Heart right ventricle (tissue), 16 donors: Measurements from ENCODE around the gene TMEM40. TPM values are rescaled to one million over a fixed set of nuclear protein-coding genes. Genes with fewer than 3 reads are reported as not detected.

ENCODE experiments used
- ATAC-seq, 8 donors: fragments of 200-7000 bp; cut with Tn5 transposase; one replicate each; pipeline ENCODE4 v1.9.1; 2020; ENCODE audit warnings: mild to moderate bottlenecking in 8 of 8, moderate library complexity in 8 of 8, moderate number of reproducible peaks in 1 of 8
- DNase-seq, 2 donors: peaks; one replicate each; pipeline ENCODE4 v3.0.0-alpha.2; 2020
- H3K27ac ChIP-seq, 10 donors: fragments of 200-600 bp; sonication (generic) in 2 of 10; one replicate each; pipeline versions ENCODE4 v1.5.0 to v1.8.0; 2020 to 2022; ENCODE audit warnings: mild to moderate bottlenecking in 3 of 10
- H3K27me3 ChIP-seq, 7 donors: fragments of 200-600 bp; one replicate each; pipeline ENCODE4 v1.8.0; 2021 to 2022; ENCODE audit warnings: mild to moderate bottlenecking in 2 of 7
- H3K36me3 ChIP-seq, 9 donors: fragments of 200-600 bp; sonication (generic) in 1 of 9; one replicate each; pipeline versions ENCODE4 v1.5.0 to v1.8.0; 2020 to 2022; ENCODE audit warnings: mild to moderate bottlenecking in 2 of 9
- H3K4me1 ChIP-seq, 9 donors: fragments of 200-600 bp; sonication (generic) in 1 of 9; one replicate each; pipeline versions ENCODE4 v1.5.0 to v1.8.0; 2020 to 2022; ENCODE audit warnings: mild to moderate bottlenecking in 4 of 9
- H3K4me3 ChIP-seq, 10 donors: fragments of 200-600 bp; sonication (generic) in 2 of 10; one replicate each; pipeline versions ENCODE4 v1.5.0 to v1.8.0; 2020 to 2022; ENCODE audit warnings: mild to moderate bottlenecking in 7 of 10, moderate library complexity in 2 of 10
- H3K9me3 ChIP-seq, 11 donors: fragments of 200-600 bp in 10 of 11; sonication (generic) in 2 of 11; one replicate each; pipeline versions ENCODE4 v1.5.0 to v1.8.0; 2013 to 2022; ENCODE audit warnings: mild to moderate bottlenecking in 2 of 11, control low read depth in 1 of 11, moderate library complexity in 1 of 11
- WGBS, 2 donors: extraction: QIAGEN DNeasy Blood & Tissue Kit; methylation state at CpG; one replicate each; pipeline ENCODE4 v1.1.7; 2013; ENCODE audit warnings: inconsistent platforms in 1 of 2; 5-methylcytosine and 5-hydroxymethylcytosine counted together
- intact Hi-C, 10 donors: fragments of 100-400 bp; cut with DNase I; formaldehyde crosslinking; loops; one replicate each; pipeline versions ENCODE4 v1.11.1 to v1.14.2; 2022
- polyA plus RNA-seq, 2 donors: library from polyadenylated mRNA; stranded (reverse); fragments of 200-250 nt; gene quantifications; one replicate each; pipeline ENCODE4 v1.2.3, GENCODE V29; 2013
- total RNA-seq, 10 donors: library from RNA; stranded (reverse); fragmentation: NEBNext Ultra II Directional in 3 of 10; extraction: Animal tissue kit (Norgen Biotek cat#: 25700) in 3 of 10; gene quantifications; one replicate each; pipeline versions ENCODE4 v1.2.1 to v1.2.4, GENCODE V29; 2021 to 2023
- TF ChIP-seq, protein P1 (sequence below), 9 donors: fragments of 200-600 bp; sonication (generic) in 2 of 9; IDR thresholded peaks; one replicate each; pipeline versions ENCODE4 v1.5.0 to v1.8.0; 2021 to 2022; ENCODE audit warnings: antibody characterized with exemption in 9 of 9, mild to moderate bottlenecking in 5 of 9, moderate library complexity in 1 of 9
- donor health status: Arrhythmogenic right ventricular cardiomyopathy.
- donor health status: ischemic (EF 13 %, LVEDD 7.1; RV severe dilation, severe dysfunction).
- donor health status: healthy with polysubstance abuse.
- donor health status: DM: no; HTN: yes; CAD: no.
- donor health status: DM: no; HTN: no; CAD: no.
- donor health status: ischemic (EF 25% LVEDD 6.9; RV normal size, moderate dysfunction).
- donor health status: ischemic (EF 25% LVEDD 5.7; RV mildly dilated, moderate dysfunction).
- donor health status: healthy.
- donor health status: DM: yes; HTN: yes; CAD: no.
- donor health status: Ischemic cardiomyopathy.
- donor health status: ischemic (EF 35%, LVEDD 5.7; RV mildly dilated, moderate dysfunction).
- donor health status: nonischemic (EF 11% LVEDD 7.7; RV severe dilation, severe dysfunction).
- donor health status: DM: yes; HTN: yes; CAD: no.
- donor health status: PGD.
- donor health status: ischemic (EF 29% LVEDD 5.4; RV normal size, mild dysfunction).
- donor health status: nonischemic (EF 23%, LVEDD 6.1; RV moderate dilation, normal function).

TMEM40 gene
- total and polyA plus RNA-seq, 12 donors: 0.68 to 10.1 (median 2.3) TPM

DNA sequence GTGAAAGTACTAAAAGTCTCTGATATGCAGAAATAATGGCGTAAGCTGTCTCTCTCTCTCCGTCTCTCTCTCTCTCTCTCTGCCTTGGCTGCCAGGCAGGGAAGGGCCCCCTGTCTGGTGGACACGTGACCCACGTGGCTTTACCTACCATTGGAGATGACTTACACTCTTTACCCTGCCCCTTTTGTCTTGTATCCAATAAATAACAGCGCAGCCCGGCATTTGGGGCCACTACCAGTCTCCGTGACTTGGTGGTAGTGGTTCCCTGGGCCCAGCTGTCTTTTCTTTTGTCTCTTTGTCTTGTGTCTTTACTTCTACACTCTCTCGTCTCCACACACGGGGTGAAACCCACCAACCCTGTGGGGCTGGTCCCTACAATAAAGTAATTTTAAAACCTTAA is 12.2 kb upstream of the TMEM40 start:
- Histone ChIP-seq H3K4me1 (peaks cover 0 to 16% (median 3%) of the 10 kb centered on the region in 9 donors), H3K4me3 (no peak overlapping the region), H3K27ac (no peak overlapping the region), H3K9me3 (no peaks in the 10 kb centered on the region), H3K36me3 (no peaks in the 10 kb centered on the region), H3K27me3 (peaks cover 0 to 4% (median 0%) of the 10 kb centered on the region in 7 donors)
- TF ChIP-seq, protein P1, sequence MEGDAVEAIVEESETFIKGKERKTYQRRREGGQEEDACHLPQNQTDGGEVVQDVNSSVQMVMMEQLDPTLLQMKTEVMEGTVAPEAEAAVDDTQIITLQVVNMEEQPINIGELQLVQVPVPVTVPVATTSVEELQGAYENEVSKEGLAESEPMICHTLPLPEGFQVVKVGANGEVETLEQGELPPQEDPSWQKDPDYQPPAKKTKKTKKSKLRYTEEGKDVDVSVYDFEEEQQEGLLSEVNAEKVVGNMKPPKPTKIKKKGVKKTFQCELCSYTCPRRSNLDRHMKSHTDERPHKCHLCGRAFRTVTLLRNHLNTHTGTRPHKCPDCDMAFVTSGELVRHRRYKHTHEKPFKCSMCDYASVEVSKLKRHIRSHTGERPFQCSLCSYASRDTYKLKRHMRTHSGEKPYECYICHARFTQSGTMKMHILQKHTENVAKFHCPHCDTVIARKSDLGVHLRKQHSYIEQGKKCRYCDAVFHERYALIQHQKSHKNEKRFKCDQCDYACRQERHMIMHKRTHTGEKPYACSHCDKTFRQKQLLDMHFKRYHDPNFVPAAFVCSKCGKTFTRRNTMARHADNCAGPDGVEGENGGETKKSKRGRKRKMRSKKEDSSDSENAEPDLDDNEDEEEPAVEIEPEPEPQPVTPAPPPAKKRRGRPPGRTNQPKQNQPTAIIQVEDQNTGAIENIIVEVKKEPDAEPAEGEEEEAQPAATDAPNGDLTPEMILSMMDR (IDR thresholded peaks at IDR 0.05): no peak
- ATAC-seq (no peak), DNase-seq (no peak)
- intact Hi-C loops: no loop called here
- 91 to 96% methylated on average over 9 of the region's 9 CpGs for WGBS, 2 donors

DNA sequence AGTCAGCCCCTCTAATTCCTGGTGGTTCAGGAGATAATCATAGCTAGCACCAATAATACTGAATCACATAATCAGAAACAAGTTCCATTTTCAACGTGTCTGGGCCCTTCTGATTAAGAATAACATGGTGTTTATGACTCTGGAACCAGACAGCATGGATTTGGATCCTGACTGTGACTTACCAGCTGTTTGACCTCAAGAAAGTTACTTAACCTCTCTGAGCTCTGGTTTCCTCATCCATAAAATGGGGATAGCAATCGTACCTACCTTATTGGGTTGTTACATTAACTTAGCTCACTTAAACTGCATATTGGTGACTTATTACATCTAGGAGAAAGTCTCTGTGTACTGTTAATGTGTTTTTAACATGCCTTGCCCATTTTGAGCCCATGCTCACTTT is 10.7 kb upstream of the TMEM40 start:
- ATAC-seq (no peak), DNase-seq (no peak)
- Histone ChIP-seq H3K4me3 (no peak overlapping the region), H3K9me3 (no peaks in the 10 kb centered on the region), H3K27ac (no peak overlapping the region), H3K36me3 (no peaks in the 10 kb centered on the region), H3K4me1 (peaks cover 0 to 16% (median 3%) of the 10 kb centered on the region in 9 donors), H3K27me3 (peaks cover 0 to 4% (median 0%) of the 10 kb centered on the region in 7 donors)
- TF ChIP-seq, protein P1 (IDR thresholded peaks at IDR 0.05): no peak
- intact Hi-C loops: no loop called here
- 76 to 84% methylated on average over 2 of the region's 2 CpGs for WGBS, 2 donors

DNA sequence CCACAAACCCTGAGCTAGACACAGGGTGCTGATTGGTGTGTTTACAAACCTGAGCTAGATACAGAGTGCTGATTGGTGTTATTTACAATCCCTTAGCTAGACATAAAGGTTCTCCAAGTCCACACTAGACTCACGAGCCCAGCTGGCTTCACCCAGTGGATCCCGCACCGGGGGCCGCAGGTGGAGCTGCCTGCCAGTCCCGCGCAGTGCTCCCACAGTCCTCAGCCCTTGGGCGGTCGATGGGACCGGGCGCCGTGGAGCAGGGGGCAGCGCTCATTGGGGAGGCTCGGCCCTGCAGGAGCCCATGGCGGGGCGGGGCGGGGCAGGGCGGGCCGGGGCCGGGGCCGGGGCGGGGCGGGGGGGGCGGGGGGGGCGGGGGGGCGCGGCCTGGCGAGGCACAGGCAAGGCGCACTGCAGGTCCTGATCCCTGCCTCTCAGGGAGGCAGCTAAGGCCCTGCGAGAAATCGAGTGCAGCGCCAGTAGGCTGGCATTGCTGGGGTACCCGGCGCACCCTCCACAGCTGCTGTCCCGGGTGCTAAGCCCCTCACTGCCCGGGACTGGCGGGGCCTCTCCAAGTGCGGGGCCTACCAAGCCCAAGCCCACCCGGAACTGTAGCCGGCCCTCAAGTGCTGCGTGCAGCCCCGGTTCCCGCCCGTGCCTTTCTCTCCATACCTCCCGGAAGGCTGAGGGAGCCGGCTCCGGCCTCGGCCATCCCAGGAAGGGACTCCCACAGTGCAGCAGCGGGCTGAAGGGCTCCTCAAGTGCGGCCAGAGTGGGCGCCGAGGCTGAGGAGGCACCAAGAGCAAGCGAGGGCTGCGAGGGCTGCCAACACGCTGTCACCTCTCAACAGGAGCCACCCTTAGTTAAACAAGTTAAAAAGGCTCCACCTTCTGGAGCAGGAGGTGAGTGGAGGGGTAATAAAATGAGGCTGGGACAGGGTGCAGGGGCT is 9.8 kb upstream of the TMEM40 start:
- DNase-seq (no peak), ATAC-seq (peak in 2 of 8 donors; percentile 33 to 41)
- 82 to 86% methylated on average over 39 to 54 of the region's 54 CpGs for WGBS, 2 donors
- H3K36me3 ChIP-seq: no peaks in the 10 kb centered on the region
- no peaks in the 10 kb centered on the region for H3K9me3 ChIP-seq
- no peaks in the 10 kb centered on the region for H3K27me3 ChIP-seq
- no peak overlapping the region for H3K4me3 ChIP-seq
- intact Hi-C loops: no loop called here
- TF ChIP-seq, protein P1 (IDR thresholded peaks at IDR 0.05): no peak
- H3K27ac ChIP-seq: no peak overlapping the region
- H3K4me1 ChIP-seq: peaks cover 0 to 16% (median 3%) of the 10 kb centered on the region in 9 donors

DNA sequence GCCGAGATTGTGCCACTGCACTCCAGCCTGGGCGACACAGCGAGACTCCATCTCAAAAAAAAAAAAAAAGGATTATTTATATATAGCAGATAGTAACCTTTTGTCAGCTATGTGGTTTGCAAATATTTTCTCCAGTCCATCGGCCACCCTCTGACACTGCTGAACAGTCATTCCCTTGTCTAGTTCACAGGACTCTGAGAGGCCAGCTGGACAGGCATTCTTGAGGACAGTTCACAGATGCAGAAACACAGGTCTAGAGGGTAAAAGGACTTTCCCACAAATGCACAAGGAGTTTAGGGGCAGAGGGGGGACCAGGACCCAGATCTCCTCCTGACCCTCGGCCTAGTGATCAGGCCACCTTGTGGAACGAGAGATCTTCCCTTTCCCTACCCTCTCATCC is 7.5 kb upstream of the TMEM40 start:
- Histone ChIP-seq H3K4me1 (peaks cover 0 to 6% (median 0%) of the 10 kb centered on the region in 9 donors), H3K27ac (no peak overlapping the region), H3K9me3 (no peaks in the 10 kb centered on the region), H3K36me3 (no peaks in the 10 kb centered on the region), H3K4me3 (no peak overlapping the region), H3K27me3 (no peaks in the 10 kb centered on the region)
- 72 to 77% methylated on average over 6 of the region's 6 CpGs for WGBS, 2 donors
- ATAC-seq (no peak), DNase-seq (no peak)
- intact Hi-C loops: no loop called here
- TF ChIP-seq, protein P1 (IDR thresholded peaks at IDR 0.05): no peak
